ENCODE results near the gene NLRC5.

NLRC5 gene

GRCh38 chr16:57115514-57116182, 126.3 kb downstream of the NLRC5 start:
- Histone ChIP-seq H3K4me1 (ENCODE audit: control insufficient read depth, insufficient read depth, low read length) (no peaks in the 10 kb centered on the region), H3K36me3 (ENCODE audit: control insufficient read depth in 2 of 2, insufficient read depth in 1 of 2, low read length in 2 of 2) (peaks cover 0 to 3% of the 10 kb centered on the region in 2 experiments; a peak in 1 of 3 replicates), H3K27ac (ENCODE audit: extremely low read depth, low read depth, low read length) (no peak overlapping the region), H3K4me3 (ENCODE audit: low read depth, low read length) (no peak overlapping the region), H3K9me3 (ENCODE audit: control insufficient read depth, insufficient read depth, low read depth, low read length) (no peaks in the 10 kb centered on the region)
- CTCF ChIA-PET = interaction anchor here (0.6 kb wide), 1 partner anchor 70 kb away, joined by 4 read pairs; the partner anchor contains the start of genes PSME3IP1 and RSPRY1
- TF ChIP-seq ZNF548 (tag by site-specific recombination; IDR thresholded peaks at IDR 0.05) (no peak), ZNF169 (tag by site-specific recombination; IDR thresholded peaks at IDR 0.05) (no peak), SCRT2 (tag by site-specific recombination; IDR thresholded peaks at IDR 0.05) (peak; percentile 78), ZNF623 (tag by site-specific recombination; IDR thresholded peaks at IDR 0.05) (no peak), ZNF837 (tag by site-specific recombination; IDR thresholded peaks at IDR 0.05) (no peak), GLIS1 (tag by site-specific recombination; IDR thresholded peaks at IDR 0.05) (peak; percentile 64), ZNF704 (tag by site-specific recombination; IDR thresholded peaks at IDR 0.05) (no peak), ZBTB44 (tag by site-specific recombination; IDR thresholded peaks at IDR 0.05) (peak; percentile 48; the same call in 1 of the 2 replicates)
- POLR2A ChIA-PET = no interaction called here

GRCh38 chr16:57118461-57119084, 129.2 kb downstream of the NLRC5 start:
- H3K36me3 ChIP-seq (ENCODE audit: control insufficient read depth in 2 of 2, insufficient read depth in 1 of 2, low read length in 2 of 2) = peaks cover 0 to 7% of the 10 kb centered on the region in 2 experiments; a peak in 1 of 3 replicates
- CTCF ChIA-PET = interaction anchor here (1.0 kb wide), 1 partner anchor 14 kb away, joined by 7 read pairs; no protein-coding TSS in a partner anchor
- TF ChIP-seq ZNF121 (tag by site-specific recombination; IDR thresholded peaks at IDR 0.05) = peak; percentile 50; the same call in 1 of the 2 replicates
- no peak for TF ChIP-seq PATZ1 (tag by site-specific recombination; IDR thresholded peaks at IDR 0.05)
- TF ChIP-seq KLF10 (tag by site-specific recombination; IDR thresholded peaks at IDR 0.05) = no peak
- TF ChIP-seq ZNF138 (tag by site-specific recombination; IDR thresholded peaks at IDR 0.05; ENCODE audit: borderline replicate concordance) = no peak
- TF ChIP-seq ZEB2 (tag by site-specific recombination; IDR thresholded peaks at IDR 0.05) = no peak
- no peak for TF ChIP-seq ZNF202 (tag by site-specific recombination; IDR thresholded peaks at IDR 0.05; ENCODE audit: borderline replicate concordance)
- TF ChIP-seq INSM2 (tag by site-specific recombination; IDR thresholded peaks at IDR 0.05) = no peak
- no peak for TF ChIP-seq ZNF518A (tag by site-specific recombination; conservative IDR thresholded peaks at IDR 0.05; ENCODE audit: low read depth)
- TF ChIP-seq SCRT1 (tag by site-specific recombination; IDR thresholded peaks at IDR 0.05; ENCODE audit: borderline replicate concordance) = no peak
- no peak for TF ChIP-seq ZNF184 (tag by site-specific recombination; IDR thresholded peaks at IDR 0.05)
- TF ChIP-seq ZNF366 (tag by site-specific recombination; conservative IDR thresholded peaks at IDR 0.05) = peak; percentile 86
- TF ChIP-seq ZNF549 (tag by site-specific recombination; IDR thresholded peaks at IDR 0.05) = no peak
- H3K9me3 ChIP-seq (ENCODE audit: control insufficient read depth, insufficient read depth, low read depth, low read length) = no peaks in the 10 kb centered on the region
- POLR2A ChIA-PET = no interaction called here
- no peak overlapping the region for H3K27ac ChIP-seq (ENCODE audit: extremely low read depth, low read depth, low read length)
- H3K4me1 ChIP-seq (ENCODE audit: control insufficient read depth, insufficient read depth, low read length) = no peaks in the 10 kb centered on the region
- H3K4me3 ChIP-seq (ENCODE audit: low read depth, low read length) = no peak overlapping the region
